ENCODE results near the gene SLC39A9. TPM values are rescaled to one million over a fixed set of nuclear protein-coding genes. Genes with fewer than 3 reads are reported as not detected.

Gene SLC39A9
- total RNA-seq, 1 experiment from 2014 or later: 63.4 TPM

GRCh38 chr14:69404883-69405282 is 6.4 kb downstream of the SLC39A9 start:
- in situ Hi-C loops (cut with HindIII; ENCODE audit: low pct_unique_long_range_greater_than_20kb, low sequenced_read_pairs): no loop called here
- ATAC-seq (no peak), DNase-seq (ENCODE audit: low read depth, low spot score) (no peak)
- TF ChIP-seq SIN3A (IDR thresholded peaks at IDR 0.05; ENCODE audit: borderline replicate concordance, insufficient read depth, low read depth, low read length): no peak
- no peaks in the 10 kb centered on the region for H3K36me3 ChIP-seq (ENCODE audit: control insufficient read depth, insufficient read depth, low read length)
- POLR2A ChIA-PET: no interaction called here
- H3K9me3 ChIP-seq (ENCODE audit: control insufficient read depth, insufficient read depth, low read depth, low read length): no peaks in the 10 kb centered on the region
- CTCF ChIA-PET: no interaction called here
- H3K27me3 ChIP-seq (ENCODE audit: control insufficient read depth, insufficient read depth, low read length): no peaks in the 10 kb centered on the region
- H3K27ac ChIP-seq (ENCODE audit: low read length): no peak overlapping the region
- no peak overlapping the region for H3K4me3 ChIP-seq (ENCODE audit: low read depth in 2 of 2, low read length in 2 of 2)
- peaks cover 4% of the 10 kb centered on the region; the same call in 1 of the 2 replicates for H3K4me1 ChIP-seq (ENCODE audit: control insufficient read depth, insufficient read depth, low read length)
- intact Hi-C loops (cut with micrococcal nuclease; ENCODE audit: unreplicated experiment): no loop called here
- no TSS peak for BruUV-seq (replicated peaks)

- POLR2A ChIA-PET: no interaction called here
- TF ChIP-seq POLR2AphosphoS5 (IDR thresholded peaks at IDR 0.05; ENCODE audit: low read depth, low read length): no peak
- no peak for TF ChIP-seq CTCF (IDR thresholded peaks at IDR 0.05)
- TF ChIP-seq TCF7L2 (IDR thresholded peaks at IDR 0.05; ENCODE audit: low read depth, low read length): no peak
- TF ChIP-seq SIN3A (IDR thresholded peaks at IDR 0.05; ENCODE audit: borderline replicate concordance, insufficient read depth, low read depth, low read length): no peak
- TF ChIP-seq REST (IDR thresholded peaks at IDR 0.05; ENCODE audit: insufficient read depth in 1 of 2, low read depth in 2 of 2, low read length in 1 of 2): no peak
- Histone ChIP-seq H3K4me3 (ENCODE audit: low read depth in 2 of 2, low read length in 2 of 2) (no peak overlapping the region), H3K4me1 (ENCODE audit: control insufficient read depth, insufficient read depth, low read length) (peaks cover 4% of the 10 kb centered on the region; the same call in 1 of the 2 replicates), H3K9me3 (ENCODE audit: control insufficient read depth, insufficient read depth, low read depth, low read length) (no peaks in the 10 kb centered on the region), H3K27ac (ENCODE audit: low read length) (no peak overlapping the region), H3K36me3 (ENCODE audit: control insufficient read depth, insufficient read depth, low read length) (no peaks in the 10 kb centered on the region), H3K27me3 (ENCODE audit: control insufficient read depth, insufficient read depth, low read length) (no peaks in the 10 kb centered on the region)
- ATAC-seq (no peak), DNase-seq (ENCODE audit: low read depth, low spot score) (no peak)
- CTCF ChIA-PET: no interaction called here
- intact Hi-C loops (cut with micrococcal nuclease; ENCODE audit: unreplicated experiment) (no loop called here), in situ Hi-C loops (cut with HindIII; ENCODE audit: low pct_unique_long_range_greater_than_20kb, low sequenced_read_pairs) (no loop called here)
- no TSS peak for BruUV-seq (replicated peaks)
These were observed 7.3 kb downstream of the SLC39A9 start for GRCh38 chr14:69405762-69406161.

- Histone ChIP-seq H3K27ac (ENCODE audit: low read length) (no peak overlapping the region), H3K27me3 (ENCODE audit: control insufficient read depth, insufficient read depth, low read length) (no peaks in the 10 kb centered on the region), H3K9me3 (ENCODE audit: control insufficient read depth, insufficient read depth, low read depth, low read length) (no peaks in the 10 kb centered on the region), H3K4me3 (ENCODE audit: low read depth in 2 of 2, low read length in 2 of 2) (no peak overlapping the region), H3K4me1 (ENCODE audit: control insufficient read depth, insufficient read depth, low read length) (no peaks in the 10 kb centered on the region), H3K36me3 (ENCODE audit: control insufficient read depth, insufficient read depth, low read length) (no peaks in the 10 kb centered on the region)
- in situ Hi-C loops (cut with HindIII; ENCODE audit: low pct_unique_long_range_greater_than_20kb, low sequenced_read_pairs) (no loop called here), intact Hi-C loops (cut with micrococcal nuclease; ENCODE audit: unreplicated experiment) (no loop called here)
- ChIA-PET CTCF (no interaction called here), POLR2A (no interaction called here)
- BruUV-seq (replicated peaks): no TSS peak
- ATAC-seq (no peak), DNase-seq (ENCODE audit: low read depth, low spot score) (no peak)
- TF ChIP-seq SIN3A (IDR thresholded peaks at IDR 0.05; ENCODE audit: borderline replicate concordance, insufficient read depth, low read depth, low read length): no peak
- no peak for TF ChIP-seq REST (IDR thresholded peaks at IDR 0.05; ENCODE audit: insufficient read depth in 1 of 2, low read depth in 2 of 2, low read length in 1 of 2)
- no peak for TF ChIP-seq TCF7L2 (IDR thresholded peaks at IDR 0.05; ENCODE audit: low read depth, low read length)
- TF ChIP-seq CTCF (IDR thresholded peaks at IDR 0.05): no peak
- TF ChIP-seq POLR2AphosphoS5 (IDR thresholded peaks at IDR 0.05; ENCODE audit: low read depth, low read length): no peak
These were observed 10.0 kb downstream of the SLC39A9 start for GRCh38 chr14:69408331-69408960.

Measured in Panc1 (cell line).